ENCODE data around the gene OVOL1.
"Not testable (repeated sequence)": the region's sequence is repeated elsewhere in the genome, so short reads cannot be mapped to it uniquely, and the experiment has no call there.

OVOL1 gene

DNA sequence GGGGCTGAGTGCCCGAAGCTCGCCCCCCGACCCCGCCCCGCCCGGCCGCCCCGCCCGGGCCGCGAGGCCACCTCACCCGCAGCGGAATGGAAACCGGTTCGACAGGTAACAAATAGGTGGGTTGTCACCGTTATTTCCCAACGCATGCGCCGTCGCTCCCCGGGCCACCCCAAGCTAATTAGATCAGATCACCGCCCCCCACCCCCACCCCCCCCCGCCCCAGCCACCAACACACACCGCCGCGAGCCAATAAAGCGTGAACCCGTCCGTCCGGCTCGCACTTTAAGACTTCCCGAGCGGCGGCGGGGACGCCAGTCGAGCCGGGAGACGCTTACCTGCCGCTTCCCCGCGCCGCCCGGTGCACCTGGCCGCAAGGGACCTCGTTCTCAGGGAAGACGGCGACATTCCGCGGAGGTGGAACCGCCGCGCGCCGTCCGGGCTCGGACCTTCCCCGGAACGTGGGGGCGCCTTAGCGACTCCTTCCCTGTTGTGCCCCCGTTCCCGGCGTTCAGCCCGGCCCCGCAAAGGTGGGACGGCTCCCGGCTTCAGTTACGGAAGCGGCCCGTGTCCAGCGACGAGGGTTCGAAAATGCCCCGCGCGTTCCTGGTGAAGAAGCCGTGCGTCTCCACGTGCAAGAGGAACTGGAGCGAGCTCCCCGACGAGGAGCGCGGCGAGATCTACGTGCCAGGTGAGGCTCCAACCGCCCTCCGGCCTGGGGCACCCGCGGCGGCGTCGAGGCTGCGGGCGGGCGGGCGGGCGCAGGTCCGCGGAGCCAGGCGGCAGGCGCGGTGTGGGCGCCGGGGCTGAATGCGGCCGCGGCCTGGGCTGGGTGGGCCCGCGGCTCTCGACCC, at the start of gene OVOL1:
TSS of gene OVOL1 (plus strand) at position 278 of the 851 bp plus-strand sequence. CDS start at position 589, 311 bp downstream.
- no peak for DNase-seq

DNA sequence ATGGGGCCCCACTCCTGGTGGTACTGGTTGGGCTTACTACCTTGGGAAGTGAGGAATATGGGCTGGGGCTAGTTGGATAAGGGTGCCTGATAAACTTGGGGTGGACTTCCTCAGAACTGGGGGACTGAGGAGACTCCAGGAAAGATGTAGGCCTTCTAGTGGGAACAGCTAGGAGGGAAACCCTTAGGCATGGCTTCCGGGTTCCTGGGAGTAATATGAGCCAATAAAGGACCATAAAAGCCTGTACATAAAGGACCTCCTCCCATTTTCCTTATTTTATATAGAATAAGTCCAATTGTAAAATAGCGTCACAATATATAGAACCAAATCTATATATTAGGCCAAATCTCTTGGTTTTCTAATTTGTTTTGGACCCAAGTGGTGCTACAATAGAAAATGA, 47.8 kb upstream of the OVOL1 start:
- no peak for DNase-seq

DNA sequence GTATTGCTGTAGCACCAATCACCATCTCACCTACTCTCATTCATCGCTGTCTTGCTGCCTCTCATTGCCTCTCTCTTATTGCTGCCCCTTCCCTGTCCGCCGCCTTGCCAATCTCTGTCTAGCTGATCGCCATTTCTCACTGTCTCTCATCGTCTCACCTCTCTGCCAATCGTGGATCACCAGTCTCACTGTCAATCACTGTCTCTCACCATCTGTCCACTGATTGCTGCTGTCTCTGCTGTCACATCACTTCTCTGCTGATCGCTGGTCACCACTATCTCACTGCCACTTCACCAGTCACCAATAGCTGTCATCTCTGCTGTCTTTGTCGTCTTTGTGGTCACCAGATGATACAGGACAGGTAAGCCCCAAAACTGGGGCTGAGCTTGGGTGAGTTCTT, 45.7 kb upstream of the OVOL1 start:
- DNase-seq = no peak

DNA sequence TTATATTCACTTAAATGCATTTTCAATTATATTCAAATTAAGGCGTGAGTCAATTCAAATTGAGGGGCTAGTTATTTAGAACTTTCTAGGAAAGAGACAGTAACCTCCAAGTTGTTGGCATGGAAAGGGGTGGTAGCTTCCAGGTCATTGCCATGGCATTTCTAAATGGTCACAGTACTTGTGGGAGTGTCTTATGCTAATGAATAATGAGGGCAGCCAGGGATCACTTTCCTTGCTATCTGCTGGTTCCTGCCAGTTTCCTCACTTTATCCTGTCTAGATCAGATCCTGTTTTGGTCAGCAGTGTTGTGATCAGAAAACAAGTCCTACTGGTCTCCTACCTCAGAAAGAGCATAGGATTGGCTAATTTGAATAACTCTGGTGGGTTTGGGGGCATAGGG, 44.5 kb upstream of the OVOL1 start:
- DNase-seq = no peak

DNA sequence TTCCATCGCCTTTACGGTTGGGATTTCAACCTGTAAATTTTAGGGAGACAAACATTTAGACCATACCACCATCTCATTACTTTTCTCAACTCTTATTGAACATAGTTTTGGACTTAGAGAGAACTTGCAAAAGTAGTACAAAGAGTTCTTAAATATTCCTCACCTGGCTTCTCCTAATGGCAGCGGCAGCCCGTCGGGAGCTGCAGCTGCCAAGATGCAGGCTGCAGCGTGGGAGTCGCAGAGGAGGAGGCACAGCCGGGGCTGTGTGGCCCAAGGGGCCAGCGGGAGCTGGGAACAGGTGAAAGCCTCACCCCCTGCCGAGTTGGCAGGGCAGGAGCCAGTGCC, 43.2 kb upstream of the OVOL1 start:
- no peak for DNase-seq

DNA sequence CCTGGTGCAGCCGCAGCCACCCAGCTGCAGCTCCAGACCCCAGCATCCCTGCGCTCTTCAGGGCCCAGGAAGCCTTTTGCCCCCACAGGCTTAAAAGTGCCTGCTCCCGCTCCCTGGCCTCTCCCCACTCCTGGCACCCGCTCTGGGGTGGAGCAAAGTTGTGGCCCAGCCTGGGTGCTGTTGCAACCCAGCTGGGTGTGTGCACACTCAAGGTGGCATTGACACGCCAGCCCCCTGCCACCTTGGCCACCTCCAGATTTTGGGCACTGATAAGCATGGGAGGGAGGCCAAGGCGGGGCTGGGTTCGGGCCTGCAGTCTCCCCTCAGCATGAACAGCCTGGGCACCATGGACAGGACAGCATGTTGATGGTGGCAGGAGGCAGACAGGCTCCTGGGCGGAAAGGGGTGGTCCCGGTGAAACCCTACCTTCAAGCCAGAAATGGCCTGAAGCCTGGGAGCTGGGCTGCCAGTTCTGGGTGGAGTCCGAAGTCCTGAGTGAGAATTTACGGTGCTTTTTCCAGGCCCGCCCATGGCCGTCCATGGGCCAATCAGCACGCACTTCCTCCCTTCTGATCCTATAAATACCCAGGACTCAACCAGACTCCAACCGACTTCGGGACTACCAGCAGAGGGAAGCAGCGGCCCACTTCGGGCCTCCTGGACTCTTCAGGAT, 42.7 kb upstream of the OVOL1 start:
- no peak for DNase-seq

DNA sequence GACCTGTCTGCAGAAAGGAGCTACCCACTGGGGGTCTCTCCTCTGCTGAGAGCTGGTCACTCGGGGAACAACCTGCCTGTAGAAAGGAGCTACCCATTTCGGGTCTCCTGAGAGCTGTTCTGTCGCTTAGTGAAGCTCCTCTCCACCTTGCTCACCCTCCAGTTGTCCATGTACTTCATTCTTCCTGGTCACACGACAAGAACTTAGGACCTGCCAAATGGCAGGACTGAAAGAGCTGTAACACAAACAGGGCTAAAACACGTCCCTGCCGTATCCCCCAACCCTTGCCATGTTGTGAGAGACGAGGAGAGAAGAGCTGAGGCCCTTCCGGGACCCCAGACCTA, 42.2 kb upstream of the OVOL1 start:
- DNase-seq = no peak

DNA sequence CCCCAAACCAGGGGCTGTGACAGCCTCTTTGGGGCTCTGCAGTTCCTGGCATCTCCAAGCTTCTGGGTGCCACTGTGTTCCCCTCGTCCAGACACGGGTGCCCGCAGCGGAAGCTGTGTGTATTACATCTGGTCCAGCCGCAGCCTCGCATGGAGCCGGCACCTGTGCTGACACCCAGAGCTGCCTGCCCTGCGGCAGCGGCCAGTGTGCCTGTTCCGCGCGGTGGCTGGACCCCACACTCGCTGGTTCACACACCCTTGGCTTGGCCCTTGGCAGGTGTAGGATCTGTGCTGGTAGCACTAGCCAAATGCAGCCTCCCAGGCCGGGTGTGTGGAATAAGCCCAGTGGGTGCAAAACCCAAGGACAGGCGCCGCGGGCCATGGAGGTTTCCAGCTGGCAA, 41.8 kb upstream of the OVOL1 start:
- no peak for DNase-seq

DNA sequence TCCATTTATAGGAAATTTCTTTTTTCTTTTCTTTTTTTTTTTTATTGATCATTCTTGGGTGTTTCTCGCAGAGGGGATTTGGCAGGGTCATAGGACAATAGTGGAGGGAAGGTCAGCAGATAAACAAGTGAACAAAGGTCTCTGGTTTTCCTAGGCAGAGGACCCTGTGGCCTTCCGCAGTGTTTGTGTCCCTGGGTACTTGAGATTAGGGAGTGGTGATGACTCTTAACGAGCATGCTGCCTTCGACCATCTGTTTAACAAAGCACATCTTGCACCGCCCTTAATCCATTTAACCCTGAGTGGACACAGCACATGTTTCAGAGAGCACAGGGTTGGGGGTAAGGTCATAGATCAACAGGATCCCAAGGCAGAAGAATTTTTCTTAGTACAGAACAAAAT, 24.7 kb upstream of the OVOL1 start:
- not testable (repeated sequence) for DNase-seq

DNA sequence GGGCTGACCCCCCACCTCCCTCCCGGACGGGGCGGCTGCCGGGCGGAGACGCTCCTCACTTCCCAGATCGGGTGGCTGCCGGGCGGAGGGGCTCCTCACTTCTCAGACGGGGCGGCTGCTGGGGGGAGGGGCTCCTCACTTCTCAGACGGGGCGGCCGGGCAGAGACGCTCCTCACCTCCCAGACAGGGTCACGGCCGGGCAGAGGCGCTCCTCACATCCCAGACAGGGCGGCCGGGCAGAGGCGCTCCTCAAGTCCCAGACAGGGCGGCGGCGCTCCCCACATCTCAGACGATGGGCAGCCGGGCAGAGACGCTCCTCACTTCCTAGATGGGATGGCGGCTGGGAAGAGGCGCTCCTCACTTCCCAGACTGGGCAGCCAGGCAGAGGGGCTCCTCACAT, 24.0 kb upstream of the OVOL1 start:
- not testable (repeated sequence) for DNase-seq

DNA sequence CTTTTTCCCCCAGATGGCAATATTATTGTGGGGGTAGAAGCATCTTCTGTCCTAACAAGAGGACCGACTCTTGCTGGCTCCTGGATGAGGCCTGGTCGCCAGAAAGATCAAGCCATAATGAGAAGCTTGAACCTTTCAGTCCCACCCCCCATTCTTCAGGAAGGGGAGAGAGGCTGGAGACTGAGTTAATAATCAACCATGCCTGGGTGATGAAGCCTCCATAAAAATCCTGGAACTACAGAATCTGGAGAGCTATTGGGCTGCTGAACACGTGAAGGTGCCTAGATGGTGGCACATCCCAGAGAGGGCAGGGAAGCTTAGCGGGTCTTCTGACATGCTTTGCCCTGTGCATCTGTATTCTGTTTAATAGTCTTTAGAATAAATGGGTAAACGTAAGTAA, 22.4 kb upstream of the OVOL1 start:
- no peak for DNase-seq

DNA sequence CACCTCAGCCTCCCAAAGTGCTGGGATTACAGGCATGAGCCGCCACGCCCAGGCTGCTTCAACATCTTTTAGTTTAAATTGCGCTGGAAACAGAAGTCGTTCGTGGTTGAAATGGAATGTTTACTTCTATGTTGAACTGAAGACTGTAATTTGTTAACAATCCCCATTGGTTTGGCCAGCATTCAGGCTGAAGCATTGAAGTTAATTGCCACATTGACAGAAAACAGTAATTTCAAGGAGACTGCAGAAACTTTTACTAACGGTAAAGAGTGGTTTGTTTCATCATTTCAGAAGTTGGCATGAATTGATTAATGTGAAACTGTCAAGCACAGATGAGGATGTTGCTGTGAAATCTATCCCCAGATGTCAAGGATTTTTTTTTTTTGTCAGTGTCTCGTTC, 20.3 kb upstream of the OVOL1 start:
- DNase-seq = no peak

DNA sequence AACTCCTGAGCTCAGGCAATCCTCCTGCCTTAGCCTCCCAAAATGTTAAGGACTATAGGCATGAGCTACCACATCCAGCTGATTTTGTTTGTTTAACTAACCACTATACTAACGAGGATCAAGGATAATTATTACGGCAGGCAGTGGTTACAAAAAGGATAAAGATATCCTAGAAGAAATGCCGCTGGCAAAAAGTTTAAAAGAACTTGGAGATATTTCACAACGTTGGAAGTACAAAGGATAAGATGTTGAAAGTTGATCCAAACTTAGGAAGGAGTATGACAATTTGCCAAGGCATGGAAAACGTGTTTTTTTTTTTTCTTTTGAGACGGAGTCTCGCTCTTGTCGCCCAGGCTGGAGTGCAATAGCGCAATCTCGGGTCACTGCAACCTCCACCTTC, 19.5 kb upstream of the OVOL1 start:
- DNase-seq = no peak

DNA sequence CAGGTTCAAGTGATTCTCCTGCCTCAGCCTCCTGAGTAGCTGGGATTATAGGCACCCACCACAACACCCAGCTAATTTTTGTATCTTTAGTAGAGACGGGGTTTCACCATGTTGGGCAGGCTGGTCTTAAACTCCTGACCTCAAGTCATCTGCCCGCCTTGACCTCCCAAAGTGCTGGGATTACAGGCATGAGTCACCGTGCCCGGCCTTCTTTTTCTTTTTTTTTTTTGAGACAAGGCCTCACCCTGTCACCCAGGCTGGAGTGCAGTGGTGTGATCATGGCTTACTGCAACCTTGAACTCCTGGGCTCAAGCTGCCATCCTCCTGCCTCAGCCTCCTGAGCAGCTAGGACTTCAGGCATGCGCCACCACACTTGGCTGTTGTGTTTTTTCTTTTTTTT, 19.1 kb upstream of the OVOL1 start:
- not testable (repeated sequence) for DNase-seq

DNA sequence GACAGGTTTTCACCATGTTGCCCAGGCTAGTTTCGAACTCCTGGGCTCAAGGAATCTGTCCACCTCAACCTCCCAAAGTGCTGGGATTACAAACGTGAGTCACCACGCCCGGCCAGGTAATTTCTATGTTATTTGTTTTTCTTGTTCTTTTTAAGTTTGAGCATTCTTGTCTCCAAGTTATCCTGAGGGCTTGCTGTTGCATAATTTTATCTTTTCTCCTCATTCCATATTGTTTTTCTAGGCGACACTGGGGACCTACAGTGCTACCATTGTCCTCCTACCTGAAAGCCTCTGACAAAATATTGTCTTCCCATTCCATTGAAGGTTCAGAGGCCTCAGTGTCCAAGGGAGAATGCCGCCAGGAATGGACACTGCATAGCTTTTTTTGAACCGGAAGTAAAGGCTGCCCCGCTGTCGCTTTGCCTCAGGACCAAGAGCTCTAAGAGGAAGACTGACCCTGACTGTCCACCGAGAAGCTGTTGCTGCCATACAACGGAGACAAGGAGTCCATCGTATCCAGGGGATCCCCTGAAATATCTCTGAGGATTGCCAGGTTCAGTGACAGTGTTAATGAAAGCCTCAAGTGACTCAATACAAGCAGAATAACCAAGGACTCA, 15.8 kb upstream of the OVOL1 start:
- no peak for DNase-seq

DNA sequence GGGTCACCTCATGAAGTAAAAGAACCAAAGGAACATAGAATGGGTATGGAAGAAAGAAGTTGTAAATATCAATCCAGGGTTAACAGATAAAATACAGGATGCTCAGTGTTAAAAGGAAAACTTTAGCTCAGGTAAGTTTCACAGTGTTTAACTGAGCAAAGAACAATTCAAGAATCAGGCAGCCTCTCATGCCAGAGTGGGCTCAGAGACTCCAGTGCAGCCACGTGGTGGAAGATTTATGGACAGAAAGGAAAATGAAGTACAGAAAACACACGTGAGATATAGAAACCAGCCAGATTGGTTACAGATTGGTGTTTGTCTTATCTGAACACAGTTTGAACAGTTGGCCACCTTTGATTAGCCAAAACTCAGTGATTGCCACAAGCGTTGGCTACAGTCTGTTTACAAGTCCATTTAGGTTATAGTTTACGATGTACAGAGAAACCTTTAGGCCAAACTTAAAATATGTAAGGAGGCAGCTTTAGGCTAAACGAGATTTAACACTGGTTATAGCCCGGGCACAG, 15.2 kb upstream of the OVOL1 start:
- no peak for DNase-seq

DNA sequence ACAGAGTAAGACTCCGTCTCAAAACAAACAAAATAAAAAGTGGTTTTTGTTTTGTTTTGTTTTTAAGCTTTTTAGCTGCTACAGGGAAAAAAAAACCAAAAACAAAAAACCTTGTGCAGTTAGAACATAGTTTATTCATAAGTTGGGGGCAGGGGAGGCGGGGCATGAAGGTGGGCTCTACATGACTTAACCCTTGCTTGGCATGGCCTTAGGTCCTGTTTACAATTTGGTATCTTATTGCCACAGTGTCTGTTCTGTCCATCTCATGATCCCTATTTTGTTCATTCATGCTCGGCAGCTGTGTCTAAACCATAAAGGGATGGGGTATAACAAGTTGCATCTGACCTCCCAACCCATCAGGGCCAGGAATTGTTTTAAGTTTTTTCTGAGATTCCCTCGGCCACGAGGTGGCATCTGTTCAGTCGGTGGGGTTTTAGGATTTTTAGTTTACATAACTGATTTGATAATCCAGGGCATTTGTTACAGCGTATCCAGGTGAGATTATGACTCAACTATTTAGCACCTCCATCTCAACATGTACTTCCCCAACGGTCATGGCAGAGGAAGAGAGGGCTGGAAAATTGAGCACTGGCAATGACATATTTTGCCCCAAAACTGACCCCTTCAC, 13.0 kb upstream of the OVOL1 start:
- no peak for DNase-seq

DNA sequence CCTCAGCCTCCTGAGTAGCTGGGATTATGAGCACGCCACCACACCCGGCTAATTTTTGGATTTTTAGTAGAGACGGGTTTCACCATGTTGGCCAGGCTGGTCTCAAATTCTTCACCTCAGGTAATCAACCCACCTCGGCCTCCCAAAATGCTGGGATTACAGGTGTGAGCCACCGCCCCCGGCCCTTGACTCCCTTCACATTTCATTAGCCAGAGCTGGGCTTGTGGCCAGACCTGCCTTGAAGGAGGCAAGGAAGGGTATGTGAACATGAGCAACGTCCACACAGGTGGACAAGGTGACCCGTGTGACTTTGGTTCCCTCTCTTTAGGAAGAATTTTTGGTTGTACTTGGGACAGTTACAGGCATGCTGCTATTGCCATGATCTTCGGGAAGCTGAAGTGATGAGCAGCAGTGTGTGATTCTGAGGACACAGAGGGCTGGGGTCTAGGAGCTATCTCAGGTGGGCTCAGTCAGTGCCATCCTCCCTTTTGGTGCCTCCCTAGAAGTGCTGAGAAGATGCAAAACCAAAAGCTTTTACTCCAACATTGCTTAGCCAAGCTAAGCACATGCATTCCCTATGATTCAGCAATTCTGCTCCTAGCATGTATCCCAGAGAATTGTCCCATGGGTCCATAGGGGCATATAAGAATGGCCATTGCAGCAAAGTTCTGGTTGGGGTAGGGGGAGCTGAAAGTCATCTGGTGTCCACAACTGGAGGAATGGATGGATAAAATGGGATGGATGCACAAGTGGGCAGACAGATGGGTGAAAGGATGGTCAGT, 12.1 kb upstream of the OVOL1 start:
- no peak for DNase-seq

DNA sequence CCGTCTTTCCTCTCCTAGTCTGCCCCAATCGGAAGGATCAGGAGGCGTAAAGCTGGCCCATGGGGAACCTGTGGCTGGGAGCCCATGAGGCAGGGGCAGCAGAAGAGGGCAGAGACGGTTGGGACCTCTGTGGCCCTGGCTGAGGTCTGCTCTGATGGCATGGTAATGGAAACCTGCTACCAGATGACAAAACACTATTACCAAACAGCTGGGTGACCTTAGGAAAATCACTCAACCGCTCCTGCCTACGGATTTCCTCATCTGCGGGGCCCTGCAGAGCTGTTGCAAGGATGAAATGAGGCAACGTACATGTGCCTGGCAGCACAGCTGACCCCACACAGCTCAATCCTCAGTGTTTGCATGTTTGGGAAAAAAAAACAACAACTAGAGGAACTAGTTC, 10.7 kb upstream of the OVOL1 start:
- DNase-seq = no peak

DNA sequence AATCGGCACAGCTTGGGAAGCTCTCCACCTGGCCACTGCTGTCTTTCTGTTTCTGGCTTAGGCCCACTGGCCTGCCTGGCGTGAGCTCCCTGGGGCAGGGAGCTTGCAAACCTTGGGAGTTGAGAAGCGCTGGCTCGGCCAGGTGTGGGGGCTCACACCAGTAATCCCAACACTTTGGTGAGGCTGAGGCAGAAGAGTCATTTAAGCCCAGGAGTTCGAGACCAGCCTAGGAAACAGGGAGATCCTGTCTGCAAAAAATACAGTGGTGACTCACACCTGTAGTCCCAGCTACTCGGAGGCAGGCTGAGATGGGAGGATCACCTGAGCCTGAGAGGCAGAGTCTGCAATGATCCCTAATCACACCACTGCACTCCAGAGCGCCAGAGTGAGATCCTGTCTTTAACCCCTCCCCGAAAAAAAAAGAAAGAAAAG, 10.1 kb upstream of the OVOL1 start:
- peak in 1 of 56 donors; percentile 29 for DNase-seq

DNA sequence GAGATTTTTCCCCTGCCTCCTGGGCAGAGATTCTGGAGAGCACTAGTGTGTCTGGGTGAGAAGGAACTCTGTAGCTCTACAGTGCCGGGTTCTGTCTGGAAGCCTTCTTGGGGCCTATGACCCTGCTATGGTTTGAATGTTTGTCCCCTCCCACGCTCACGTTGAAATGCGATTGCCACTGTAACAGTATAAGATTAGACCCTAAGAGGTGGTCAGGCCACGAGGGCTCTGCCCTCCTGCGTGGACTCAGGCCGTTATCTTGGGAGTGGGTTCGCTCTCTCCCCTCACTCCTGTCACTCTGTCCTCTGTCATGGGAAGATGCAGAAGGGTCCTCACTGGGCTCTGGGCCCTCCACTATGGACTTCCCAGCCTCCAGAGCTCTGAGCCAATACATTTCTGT, 9.6 kb upstream of the OVOL1 start:
- no peak for DNase-seq

Data from nucleus accumbens (tissue), 56 donors.